Kasumi-1 (cell line): ENCODE measurements around the gene TLCD3B.
A peak's percentile ranks its signal among the peaks of the same experiment; 100 is the strongest.

Experiments
- DNase-seq, 2 experiments: peaks; one replicate each; lab custom pipeline; 2025; lab: John Stamatoyannopoulos, UW

Gene TLCD3B, protein sequence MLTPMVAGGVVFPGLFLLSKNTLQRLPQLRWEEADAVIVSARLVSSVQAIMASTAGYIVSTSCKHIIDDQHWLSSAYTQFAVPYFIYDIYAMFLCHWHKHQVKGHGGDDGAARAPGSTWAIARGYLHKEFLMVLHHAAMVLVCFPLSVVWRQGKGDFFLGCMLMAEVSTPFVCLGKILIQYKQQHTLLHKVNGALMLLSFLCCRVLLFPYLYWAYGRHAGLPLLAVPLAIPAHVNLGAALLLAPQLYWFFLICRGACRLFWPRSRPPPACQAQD

DNA sequence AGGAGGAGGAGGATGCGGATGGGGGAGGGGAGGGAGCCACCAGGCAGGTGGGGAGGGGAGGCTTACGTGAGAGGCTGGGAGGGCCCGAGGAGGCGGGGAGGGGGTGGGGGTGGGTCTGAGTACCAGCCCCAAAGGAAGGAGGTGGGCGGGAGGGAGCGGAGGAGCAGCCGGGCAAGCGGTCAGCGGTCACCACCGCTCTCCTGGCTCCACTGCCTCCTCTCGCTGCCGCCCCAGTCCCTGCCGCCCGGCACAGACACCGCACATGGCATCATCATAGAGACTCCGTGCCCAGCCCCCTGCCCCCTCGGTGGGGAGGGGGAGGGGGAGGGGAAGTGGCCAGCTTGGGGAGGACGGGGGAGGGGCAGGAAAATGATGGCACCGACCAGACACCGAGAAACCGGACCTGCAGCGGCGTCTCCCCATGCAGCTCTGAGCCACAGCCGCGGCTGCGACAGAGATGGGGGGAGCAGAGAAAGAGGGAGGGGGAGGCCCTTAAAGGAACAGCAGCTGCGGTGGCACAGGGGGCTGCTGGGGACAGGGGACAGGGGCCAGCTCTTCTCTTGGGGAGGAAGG lies at the start of gene TLCD3B:
Gene TLCD3B, minus strand, starts transcription at position 431 of the 573 bp plus-strand sequence. CDS start 744 bp downstream, outside the sequence.
- no peak for DNase-seq

DNA sequence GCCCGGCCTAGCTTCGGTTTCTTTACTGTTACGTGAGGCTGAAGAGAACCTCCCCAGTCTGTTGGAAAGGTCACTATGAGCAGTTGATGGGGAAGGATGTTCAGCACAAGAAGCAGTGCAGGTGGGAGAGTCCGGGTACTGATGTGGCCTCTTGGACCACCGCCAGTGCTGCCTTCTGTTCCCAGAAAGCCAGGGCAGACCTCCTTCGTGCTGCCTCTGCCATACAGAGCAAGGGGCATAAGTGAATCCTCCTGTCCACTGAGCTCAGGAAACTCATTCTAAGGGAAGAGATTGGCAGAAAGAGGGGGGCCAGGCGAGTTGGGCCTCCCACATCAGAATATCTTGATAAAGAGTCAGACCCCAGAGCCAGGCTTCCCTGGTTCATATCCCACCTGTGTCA lies 48.4 kb upstream of the TLCD3B start:
- no peak for DNase-seq

- DNase-seq, result no peak
These were observed 47.7 kb upstream of the TLCD3B start for GRCh38 chr16:30078744-30079143.

DNA sequence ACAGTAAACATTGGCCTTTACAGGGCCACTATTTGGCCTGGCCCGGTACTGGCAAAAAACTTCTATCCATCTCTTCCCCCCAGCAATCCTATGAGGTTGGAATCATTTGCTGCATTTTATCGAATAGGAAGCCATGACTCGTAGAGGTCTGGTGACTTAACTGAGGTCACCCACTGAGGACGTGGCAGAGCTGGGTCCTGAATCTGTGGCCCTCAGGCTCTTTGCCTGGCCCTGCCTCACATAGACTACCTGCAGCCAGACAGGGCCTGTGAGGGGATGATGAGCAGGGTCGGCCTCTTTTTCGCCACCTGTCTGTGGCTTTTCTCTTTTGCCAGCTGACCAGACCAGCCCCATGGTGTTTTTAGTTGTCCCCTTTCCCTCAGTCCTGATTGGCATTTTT lies 46.6 kb upstream of the TLCD3B start:
- DNase-seq, result no peak

DNA sequence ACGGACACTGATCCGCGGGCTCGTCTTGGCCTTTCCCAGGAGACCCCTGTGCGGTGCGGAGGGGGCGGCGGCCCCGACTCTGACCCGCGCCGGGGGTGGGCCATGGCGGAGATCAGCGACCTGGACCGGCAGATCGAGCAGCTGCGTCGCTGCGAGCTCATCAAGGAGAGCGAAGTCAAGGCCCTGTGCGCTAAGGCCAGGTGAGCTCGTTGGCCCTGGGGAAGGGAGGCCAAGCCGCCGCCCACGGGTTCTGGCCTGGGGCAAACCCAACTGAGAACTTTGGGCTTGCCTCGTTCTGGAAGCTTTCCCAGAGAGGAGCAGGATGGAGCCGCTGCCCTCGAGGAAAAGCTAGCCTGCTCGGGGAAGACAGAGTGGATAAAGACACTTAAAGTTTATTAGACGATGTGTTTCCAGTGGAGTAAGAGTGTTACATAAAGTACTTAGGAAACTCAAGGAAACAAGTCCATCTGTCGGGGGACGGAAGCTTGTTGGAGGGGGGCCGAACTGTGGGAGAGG lies 45.3 kb upstream of the TLCD3B start:
- no peak for DNase-seq

- peak; percentile 73 to 76 for DNase-seq
These were observed 44.6 kb upstream of the TLCD3B start, which contains the start of gene PPP4C for GRCh38 chr16:30075503-30076275. Gene PPP4C (plus strand): TSS chr16:30075994. CDS start chr16:30076378, 384 bp downstream.

- no peak for DNase-seq
These were observed 39.4 kb upstream of the TLCD3B start for GRCh38 chr16:30070490-30070889.

DNA sequence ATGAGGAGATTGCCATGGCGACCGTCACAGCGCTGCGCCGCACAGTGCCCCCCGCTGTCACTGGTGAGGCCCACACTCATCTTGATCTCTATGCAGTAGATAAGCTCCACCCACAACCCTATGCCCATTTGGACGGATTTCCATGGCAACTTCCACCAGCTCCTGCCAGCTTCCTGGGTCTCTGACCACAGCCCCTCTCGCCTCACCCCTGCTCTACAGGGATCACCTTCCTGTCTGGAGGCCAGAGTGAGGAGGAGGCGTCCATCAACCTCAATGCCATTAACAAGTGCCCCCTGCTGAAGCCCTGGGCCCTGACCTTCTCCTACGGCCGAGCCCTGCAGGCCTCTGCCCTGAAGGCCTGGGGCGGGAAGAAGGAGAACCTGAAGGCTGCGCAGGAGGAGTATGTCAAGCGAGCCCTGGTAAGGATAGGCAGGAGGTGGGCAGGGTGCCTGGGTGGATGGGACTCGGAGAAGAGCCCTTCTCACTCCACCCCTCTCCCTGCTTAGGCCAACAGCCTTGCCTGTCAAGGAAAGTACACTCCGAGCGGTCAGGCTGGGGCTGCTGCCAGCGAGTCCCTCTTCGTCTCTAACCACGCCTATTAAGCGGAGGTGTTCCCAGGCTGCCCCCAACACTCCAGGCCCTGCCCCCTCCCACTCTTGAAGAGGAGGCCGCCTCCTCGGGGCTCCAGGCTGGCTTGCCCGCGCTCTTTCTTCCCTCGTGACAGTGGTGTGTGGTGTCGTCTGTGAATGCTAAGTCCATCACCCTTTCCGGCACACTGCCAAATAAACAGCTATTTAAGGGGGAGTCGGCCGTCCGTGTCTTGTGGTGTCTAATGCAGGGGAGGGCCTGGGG lies 38.8 kb upstream of the TLCD3B start:
- no peak for DNase-seq

- no peak for DNase-seq
These were observed 37.9 kb upstream of the TLCD3B start for GRCh38 chr16:30068750-30069610.

GRCh38 chr16:30068333-30068732 lies 37.3 kb upstream of the TLCD3B start:
- no peak for DNase-seq

GRCh38 chr16:30067584-30067916 lies 36.5 kb upstream of the TLCD3B start:
- no peak for DNase-seq

- DNase-seq, result no peak
These were observed 35.9 kb upstream of the TLCD3B start for GRCh38 chr16:30066761-30067583.

DNA sequence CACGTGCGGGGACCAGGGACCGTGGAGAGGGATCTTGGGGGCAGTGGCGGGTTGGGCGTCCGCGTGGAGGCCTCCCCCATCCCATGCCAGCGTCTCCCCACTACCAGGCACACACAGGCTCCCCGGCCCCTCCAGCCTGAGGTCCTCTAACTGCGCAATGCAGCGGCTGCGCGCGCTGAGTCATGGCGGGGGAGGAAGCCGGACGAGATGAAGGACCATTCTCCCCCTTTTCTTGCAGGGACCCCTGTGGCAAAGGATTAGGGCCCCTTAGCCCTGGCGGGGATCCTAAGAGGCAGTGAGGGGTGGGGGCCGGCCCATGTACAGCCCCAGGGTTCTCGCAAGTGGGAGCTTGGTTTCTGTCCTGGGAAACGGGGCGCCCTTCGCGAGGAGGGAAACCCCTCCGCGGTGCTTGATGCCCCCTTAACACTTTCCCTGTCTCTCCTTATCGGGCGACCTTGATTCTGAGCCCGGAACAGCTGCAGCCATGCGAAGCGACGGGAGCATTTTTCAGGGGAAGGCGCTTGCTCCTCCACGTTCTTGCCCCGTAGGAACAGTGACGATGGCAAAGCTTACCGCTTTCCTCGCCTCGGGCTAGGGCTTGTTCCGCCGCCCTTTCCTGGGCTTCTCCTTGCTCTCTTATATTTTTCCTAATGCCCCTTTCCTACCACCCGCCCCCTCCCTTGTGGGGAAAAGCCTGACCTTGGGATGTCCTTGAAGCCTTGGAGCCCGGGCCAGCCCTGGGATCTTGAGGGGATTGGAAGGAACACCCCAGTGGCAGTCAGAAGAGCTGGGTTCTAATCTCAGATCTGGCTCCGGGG lies 35.1 kb upstream of the TLCD3B start:
- DNase-seq, result no peak

DNA sequence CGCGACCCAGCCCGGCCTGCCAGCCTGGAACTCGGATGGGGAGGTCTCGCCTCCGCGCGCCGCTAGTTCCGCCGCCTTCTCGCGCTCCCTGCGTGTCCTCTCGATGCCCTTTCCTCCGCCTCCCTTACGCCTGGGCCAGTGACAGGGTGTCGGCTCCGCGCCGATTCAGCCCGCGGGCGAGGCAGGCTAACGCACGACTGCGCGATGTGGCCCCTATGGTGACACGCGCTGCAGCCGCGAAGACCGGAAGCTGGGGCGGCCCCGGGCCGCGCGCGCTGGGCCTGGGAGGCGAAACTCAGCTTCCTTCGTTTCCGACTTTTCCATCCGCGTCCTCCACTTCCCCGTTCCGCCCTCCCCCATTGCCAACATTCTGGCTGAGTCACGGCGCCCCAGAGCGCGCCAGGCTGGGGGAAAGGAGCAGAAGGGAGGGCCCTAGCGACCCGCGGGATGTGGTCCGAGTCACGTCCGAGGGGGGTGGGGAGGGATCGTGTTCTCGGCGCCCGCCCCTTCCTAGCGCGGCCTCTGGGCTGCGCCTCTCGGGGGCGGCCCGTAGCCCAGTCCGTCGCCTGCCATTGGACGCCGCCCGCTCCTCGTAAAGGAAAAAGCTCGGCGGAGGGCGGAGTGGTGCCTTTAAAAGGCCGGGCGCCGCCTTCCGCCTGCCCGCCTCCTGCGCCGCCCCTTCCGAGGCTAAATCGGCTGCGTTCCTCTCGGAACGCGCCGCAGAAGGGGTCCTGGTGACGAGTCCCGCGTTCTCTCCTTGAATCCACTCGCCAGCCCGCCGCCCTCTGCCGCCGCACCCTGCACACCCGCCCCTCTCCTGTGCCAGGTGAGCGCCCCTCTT lies 34.3 kb upstream of the TLCD3B start, which contains the start of gene ALDOA:
Gene ALDOA, plus strand, starts transcription at position 659 of the 841 bp plus-strand sequence. CDS start 1,138 bp downstream, outside the sequence.
- peak; percentile 86 to 88 for DNase-seq

GRCh38 chr16:30064729-30065101 lies 33.6 kb upstream of the TLCD3B start:
- no peak for DNase-seq

- DNase-seq, result peak; percentile 40 to 67
These were observed 33.0 kb upstream of the TLCD3B start for GRCh38 chr16:30063893-30064728.

DNA sequence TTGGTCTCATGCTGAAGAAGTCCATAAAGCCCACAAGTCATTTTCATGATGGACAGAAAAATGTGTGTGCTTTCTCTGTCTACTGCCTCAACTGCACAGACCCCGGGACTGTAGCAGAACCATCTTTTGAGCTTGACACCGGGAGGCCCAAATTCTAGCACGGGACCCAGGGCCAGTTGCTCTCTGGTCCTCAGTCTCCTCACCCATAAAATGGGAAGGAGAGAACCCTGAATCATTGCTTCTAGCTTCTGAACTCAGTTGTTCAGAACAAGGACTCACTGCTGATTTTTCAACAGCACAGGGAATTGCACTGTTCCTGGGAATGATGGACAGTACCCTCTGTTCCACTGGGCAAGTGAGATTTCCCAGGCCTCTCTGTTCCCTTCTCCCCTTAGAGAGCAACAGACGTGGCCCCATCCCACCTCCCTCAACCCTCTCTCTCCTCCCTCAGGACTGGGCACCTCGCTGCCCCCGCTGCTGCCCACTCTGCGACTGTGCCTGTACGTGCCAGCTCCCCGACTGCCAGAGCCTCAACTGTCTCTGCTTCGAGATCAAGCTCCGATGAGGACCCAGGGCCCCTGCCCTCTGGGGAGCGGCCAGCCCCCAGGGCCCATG lies 32.3 kb upstream of the TLCD3B start:
- no peak for DNase-seq
